ENCODE measurements around the gene TRIM25.
A peak's percentile ranks its signal among the peaks of the same experiment; 100 is the strongest.

Gene TRIM25, protein sequence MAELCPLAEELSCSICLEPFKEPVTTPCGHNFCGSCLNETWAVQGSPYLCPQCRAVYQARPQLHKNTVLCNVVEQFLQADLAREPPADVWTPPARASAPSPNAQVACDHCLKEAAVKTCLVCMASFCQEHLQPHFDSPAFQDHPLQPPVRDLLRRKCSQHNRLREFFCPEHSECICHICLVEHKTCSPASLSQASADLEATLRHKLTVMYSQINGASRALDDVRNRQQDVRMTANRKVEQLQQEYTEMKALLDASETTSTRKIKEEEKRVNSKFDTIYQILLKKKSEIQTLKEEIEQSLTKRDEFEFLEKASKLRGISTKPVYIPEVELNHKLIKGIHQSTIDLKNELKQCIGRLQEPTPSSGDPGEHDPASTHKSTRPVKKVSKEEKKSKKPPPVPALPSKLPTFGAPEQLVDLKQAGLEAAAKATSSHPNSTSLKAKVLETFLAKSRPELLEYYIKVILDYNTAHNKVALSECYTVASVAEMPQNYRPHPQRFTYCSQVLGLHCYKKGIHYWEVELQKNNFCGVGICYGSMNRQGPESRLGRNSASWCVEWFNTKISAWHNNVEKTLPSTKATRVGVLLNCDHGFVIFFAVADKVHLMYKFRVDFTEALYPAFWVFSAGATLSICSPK

DNA sequence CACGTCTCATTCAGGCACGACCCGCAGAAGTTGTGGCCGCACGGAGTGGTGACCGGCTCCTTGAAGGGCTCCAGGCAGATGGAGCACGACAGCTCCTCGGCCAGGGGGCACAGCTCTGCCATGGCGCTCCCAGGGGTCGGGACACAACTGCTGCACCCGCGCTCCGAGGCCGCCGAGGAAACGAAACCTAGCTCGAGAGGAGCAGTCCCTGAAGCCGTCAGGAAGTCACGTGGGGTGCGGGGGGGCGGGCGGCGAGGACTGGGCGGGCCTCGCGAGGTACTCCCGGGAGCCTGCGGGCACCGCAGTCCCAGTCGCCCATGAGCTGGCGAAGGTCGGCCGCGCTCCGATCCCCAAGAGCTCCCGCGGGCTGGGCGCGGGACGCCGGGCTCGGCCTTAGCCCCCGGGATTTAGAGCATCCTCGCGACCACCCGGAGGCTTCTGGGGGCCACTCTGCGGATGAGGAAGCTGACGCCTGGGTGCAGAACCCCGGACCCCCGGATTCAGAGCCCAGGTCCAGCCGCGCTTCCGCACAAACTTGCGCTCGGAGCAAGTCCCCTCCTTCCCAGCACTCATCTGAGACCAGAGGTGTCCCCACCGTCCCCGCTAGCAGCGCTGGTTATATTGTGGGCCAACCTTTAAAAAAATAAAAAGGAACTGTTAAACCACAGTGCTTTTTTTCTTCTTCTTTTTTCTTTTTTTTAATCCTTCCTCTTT, at the start of gene TRIM25:
Gene TRIM25, minus strand, starts transcription at position 183 of the 714 bp plus-strand sequence. Its CDS starts 61 bp downstream, at position 122.
- peak within 1 kb of the TSS; percentile 99 for H3K4me3 ChIP-seq (ENCODE audit: low read depth, low read length)

DNA sequence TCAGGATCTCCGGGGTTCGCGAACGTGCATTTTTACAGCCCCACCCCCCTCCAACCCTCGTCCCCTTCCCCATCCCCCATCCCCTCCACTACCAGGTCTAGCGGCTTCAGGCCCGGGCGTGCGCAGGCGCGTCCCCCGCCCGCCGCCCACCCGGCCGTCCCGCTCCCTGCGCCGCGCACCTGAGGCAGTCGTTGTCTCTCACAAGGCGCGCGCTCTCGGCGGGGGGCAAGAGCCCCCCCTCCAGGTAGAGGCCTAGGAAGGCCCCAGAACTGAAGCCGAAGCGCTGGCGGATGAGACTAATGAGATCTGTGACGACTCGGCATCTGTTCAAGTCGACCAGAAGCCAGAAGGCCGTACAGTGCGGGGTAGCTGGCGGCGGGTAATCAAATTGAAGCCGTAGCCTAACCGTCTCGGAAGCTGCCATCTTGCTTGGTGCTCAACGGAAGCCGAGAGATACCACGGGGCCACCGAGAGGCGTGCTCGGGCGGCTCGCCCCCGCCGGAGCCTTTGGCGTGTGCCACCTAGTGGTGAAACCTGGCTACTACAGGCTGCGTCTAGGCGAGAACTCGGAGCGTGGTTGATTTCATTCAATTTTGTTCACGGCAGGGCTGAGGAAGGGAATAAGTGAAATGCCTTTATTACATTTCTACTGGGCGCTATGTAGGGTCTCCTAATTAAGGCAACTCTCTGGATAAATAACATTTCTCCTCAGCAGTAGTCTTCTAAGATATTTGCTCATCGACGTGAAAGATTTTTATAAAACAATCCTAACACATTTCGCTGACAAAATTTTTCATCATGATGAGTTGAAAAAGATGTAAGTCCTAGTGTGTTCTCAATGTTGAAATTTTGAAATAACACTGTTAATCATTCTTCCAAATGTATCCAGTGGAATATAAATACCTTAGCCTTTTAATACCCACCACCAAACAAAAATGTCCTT, 47.0 kb upstream of the TRIM25 start, which contains the start of gene COIL:
Gene COIL, minus strand, starts transcription at position 455 of the 943 bp plus-strand sequence. Its CDS starts 31 bp downstream, at position 424.
- H3K4me3 ChIP-seq (ENCODE audit: low read depth, low read length) = peak within 1 kb of the TSS; percentile 87
- DNase-seq (ENCODE audit: low read depth) = peak; percentile 95
- TF ChIP-seq, protein P1, sequence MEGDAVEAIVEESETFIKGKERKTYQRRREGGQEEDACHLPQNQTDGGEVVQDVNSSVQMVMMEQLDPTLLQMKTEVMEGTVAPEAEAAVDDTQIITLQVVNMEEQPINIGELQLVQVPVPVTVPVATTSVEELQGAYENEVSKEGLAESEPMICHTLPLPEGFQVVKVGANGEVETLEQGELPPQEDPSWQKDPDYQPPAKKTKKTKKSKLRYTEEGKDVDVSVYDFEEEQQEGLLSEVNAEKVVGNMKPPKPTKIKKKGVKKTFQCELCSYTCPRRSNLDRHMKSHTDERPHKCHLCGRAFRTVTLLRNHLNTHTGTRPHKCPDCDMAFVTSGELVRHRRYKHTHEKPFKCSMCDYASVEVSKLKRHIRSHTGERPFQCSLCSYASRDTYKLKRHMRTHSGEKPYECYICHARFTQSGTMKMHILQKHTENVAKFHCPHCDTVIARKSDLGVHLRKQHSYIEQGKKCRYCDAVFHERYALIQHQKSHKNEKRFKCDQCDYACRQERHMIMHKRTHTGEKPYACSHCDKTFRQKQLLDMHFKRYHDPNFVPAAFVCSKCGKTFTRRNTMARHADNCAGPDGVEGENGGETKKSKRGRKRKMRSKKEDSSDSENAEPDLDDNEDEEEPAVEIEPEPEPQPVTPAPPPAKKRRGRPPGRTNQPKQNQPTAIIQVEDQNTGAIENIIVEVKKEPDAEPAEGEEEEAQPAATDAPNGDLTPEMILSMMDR (conservative IDR thresholded peaks at IDR 0.05; ENCODE audit: low read depth, low read length) = peak; percentile 97

More for the DNA sequence above, at the start of gene TRIM25:
- DNase-seq (ENCODE audit: low read depth) = peak; percentile 80
- TF ChIP-seq, protein P1 (conservative IDR thresholded peaks at IDR 0.05; ENCODE audit: low read depth, low read length) = no peak

DNA sequence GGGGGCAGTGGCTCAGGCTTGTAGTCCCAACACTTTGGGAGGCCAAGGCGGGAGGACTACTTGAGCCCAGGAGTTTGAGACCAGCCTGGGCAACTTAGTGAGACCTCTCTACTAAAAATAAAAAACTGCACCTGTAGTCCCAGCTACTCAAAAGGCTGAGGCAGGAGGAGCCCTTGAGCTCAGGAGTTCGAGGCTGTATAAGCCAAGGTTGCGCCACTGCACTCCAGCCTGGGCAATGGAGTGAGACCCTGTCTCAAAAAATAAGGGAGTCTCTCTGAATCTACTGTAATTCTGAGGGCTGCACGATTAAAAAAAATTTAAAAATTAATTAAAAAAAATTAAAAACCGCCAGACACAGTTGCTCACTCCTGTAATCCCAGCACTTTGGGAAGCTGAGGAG, 43.1 kb upstream of the TRIM25 start:
- no peak for DNase-seq (ENCODE audit: low read depth)
- TF ChIP-seq, protein P1 (conservative IDR thresholded peaks at IDR 0.05; ENCODE audit: low read depth, low read length) = no peak
- H3K4me3 ChIP-seq (ENCODE audit: low read depth, low read length) = no peak overlapping the region

DNA sequence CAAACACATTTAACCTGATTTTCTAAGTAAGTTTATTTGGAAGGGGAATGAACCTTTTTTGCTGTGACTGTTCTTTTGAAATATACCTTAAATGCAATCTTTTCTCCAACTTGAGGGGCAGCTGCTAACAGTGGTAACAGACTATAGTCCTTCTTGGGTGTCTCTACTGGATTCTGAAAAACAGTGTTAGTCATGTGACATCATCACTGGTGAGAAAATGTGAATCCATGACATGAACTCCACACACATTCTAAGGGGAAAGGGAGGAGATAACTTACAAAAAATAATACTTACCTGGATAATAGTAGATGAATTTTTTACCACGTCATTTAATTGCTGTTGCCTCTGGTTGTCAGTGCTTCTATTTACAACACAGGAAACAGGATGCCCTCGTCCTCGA, 35.7 kb upstream of the TRIM25 start:
- DNase-seq (ENCODE audit: low read depth) = no peak
- TF ChIP-seq, protein P1 (conservative IDR thresholded peaks at IDR 0.05; ENCODE audit: low read depth, low read length) = no peak

DNA sequence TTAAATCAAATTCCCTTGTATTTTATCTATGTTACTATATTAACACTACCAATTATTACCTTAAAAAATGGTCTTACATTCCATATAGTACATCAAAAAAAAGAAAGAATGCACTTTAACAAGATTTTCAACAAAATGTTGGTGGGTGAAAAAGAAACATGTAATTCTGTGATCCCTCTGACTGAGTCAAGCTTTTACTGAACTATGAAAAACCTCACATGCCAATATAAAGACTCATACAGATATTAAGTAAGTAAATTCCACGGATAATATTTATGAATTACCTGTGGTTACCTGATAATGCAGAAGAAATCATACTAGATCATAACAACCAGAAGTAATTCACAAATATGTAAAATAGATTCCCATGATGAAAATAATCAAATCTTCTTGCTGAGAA, 34.6 kb upstream of the TRIM25 start:
- DNase-seq (ENCODE audit: low read depth) = peak; percentile 33
- TF ChIP-seq, protein P1 (conservative IDR thresholded peaks at IDR 0.05; ENCODE audit: low read depth, low read length) = no peak
- no peak overlapping the region for H3K4me3 ChIP-seq (ENCODE audit: low read depth, low read length)

More for the DNA sequence above, 35.7 kb upstream of the TRIM25 start:
- no peak overlapping the region for H3K4me3 ChIP-seq (ENCODE audit: low read depth, low read length)

DNA sequence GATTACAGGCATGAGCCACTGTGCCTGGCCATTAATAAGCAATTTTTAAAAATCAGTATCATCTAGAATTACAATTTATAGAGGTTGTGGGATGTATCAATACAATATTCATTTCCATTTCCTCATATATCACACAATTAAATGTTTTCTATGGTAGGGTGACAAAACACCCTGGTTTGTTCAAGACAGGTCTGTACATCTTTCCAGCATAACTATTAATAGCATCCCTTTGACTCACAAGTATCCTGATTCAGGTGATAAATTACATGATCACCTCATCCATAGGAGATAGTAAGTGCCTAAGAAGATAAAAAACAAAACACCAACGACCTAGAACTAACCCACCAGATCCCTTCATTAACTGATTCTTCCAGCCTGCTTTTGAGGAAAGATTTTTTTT, 33.9 kb upstream of the TRIM25 start:
- no peak for DNase-seq (ENCODE audit: low read depth)
- TF ChIP-seq, protein P1 (conservative IDR thresholded peaks at IDR 0.05; ENCODE audit: low read depth, low read length) = no peak
- no peak overlapping the region for H3K4me3 ChIP-seq (ENCODE audit: low read depth, low read length)

All from choroid plexus epithelial cell (primary cell).